HEK293 (cell line): ENCODE data around the gene CCDC40.

Source experiments
- GLIS2 ChIP-seq: fragments of 450-650 bp; formaldehyde crosslinking; IDR thresholded peaks from 2 replicates; pipeline ENCODE4 v1.5.1; 2016; ENCODE audit warnings: missing biosample characterization, missing genetic modification characterization
- IKZF3 ChIP-seq: fragments of 450-650 bp; IDR thresholded peaks from 2 replicates; pipeline ENCODE4 v1.5.0; 2018; ENCODE audit warnings: missing biosample characterization, mild to moderate bottlenecking, missing genetic modification characterization, moderate library complexity
- PRDM1 ChIP-seq: fragments of 450-650 bp; formaldehyde crosslinking; IDR thresholded peaks from 2 replicates; pipeline ENCODE4; 2016; ENCODE audit warnings: missing biosample characterization, missing genetic modification characterization
- SP2 ChIP-seq: fragments of 450-650 bp; formaldehyde crosslinking; IDR thresholded peaks from 2 replicates; pipeline ENCODE4 v1.5.1; 2016; ENCODE audit warnings: missing biosample characterization, missing genetic modification characterization
- TRIM28 ChIP-seq: IDR thresholded peaks from 2 replicates; pipeline ENCODE4 v1.6.1; 2011; ENCODE audit warnings: low read length, control low read depth, borderline replicate concordance
- ZBTB8A ChIP-seq: fragments of 450-650 bp; formaldehyde crosslinking; IDR thresholded peaks from 2 replicates; pipeline ENCODE4 v1.5.1; 2016; ENCODE audit warnings: missing biosample characterization, missing genetic modification characterization
- ZNF280C ChIP-seq: fragments of 450-650 bp; formaldehyde crosslinking; IDR thresholded peaks from 2 replicates; pipeline ENCODE4 v1.5.1; 2016; ENCODE audit warnings: missing biosample characterization, missing genetic modification characterization
- ZNF423 ChIP-seq: fragments of 450-650 bp; formaldehyde crosslinking; IDR thresholded peaks from 2 replicates; pipeline ENCODE4 v1.5.1; 2016; ENCODE audit warnings: missing biosample characterization, missing genetic modification characterization
- ZNF48 ChIP-seq: fragments of 450-650 bp; formaldehyde crosslinking; IDR thresholded peaks from 2 replicates; pipeline ENCODE4 v1.5.1; 2016; ENCODE audit warnings: missing biosample characterization, missing genetic modification characterization
- ZNF544 ChIP-seq: fragments of 450-650 bp; formaldehyde crosslinking; IDR thresholded peaks from 2 replicates; pipeline ENCODE4 v1.5.0; 2017; ENCODE audit warnings: missing biosample characterization, missing genetic modification characterization
- ZNF561 ChIP-seq: fragments of 450-650 bp; IDR thresholded peaks from 2 replicates; pipeline ENCODE4 v1.5.1; 2018; ENCODE audit warnings: missing biosample characterization, missing genetic modification characterization, borderline replicate concordance
- ZNF629 ChIP-seq: fragments of 450-650 bp; formaldehyde crosslinking; IDR thresholded peaks from 2 replicates; pipeline ENCODE4 v1.5.1; 2017; ENCODE audit warnings: missing biosample characterization, missing genetic modification characterization
- ZNF768 ChIP-seq: fragments of 450-650 bp; formaldehyde crosslinking; IDR thresholded peaks from 2 replicates; pipeline ENCODE4 v1.5.1; 2018; ENCODE audit warnings: missing biosample characterization, mild to moderate bottlenecking, missing genetic modification characterization
- ZSCAN23 ChIP-seq: fragments of 450-650 bp; formaldehyde crosslinking; IDR thresholded peaks from 2 replicates; pipeline ENCODE4 v1.5.1; 2016; ENCODE audit warnings: missing biosample characterization, missing genetic modification characterization
- TF ChIP-seq, protein P1 (sequence below): fragments of 450-650 bp; formaldehyde crosslinking; IDR thresholded peaks from 2 replicates; pipeline ENCODE4 v1.5.1; 2017; ENCODE audit warnings: missing biosample characterization, missing genetic modification characterization
- TF ChIP-seq, protein P2 (sequence below): fragments of 450-650 bp; formaldehyde crosslinking; IDR thresholded peaks from 2 replicates; pipeline ENCODE4 v1.5.1; 2016; ENCODE audit warnings: missing biosample characterization, missing genetic modification characterization, borderline replicate concordance
- TF ChIP-seq, protein P3 (sequence below): fragments of 450-650 bp; formaldehyde crosslinking; optimal IDR thresholded peaks from 2 replicates; pipeline ENCODE3; 2016; ENCODE audit warnings: missing biosample characterization, mild to moderate bottlenecking, missing genetic modification characterization
- TF ChIP-seq, protein P4 (sequence below): fragments of 450-650 bp; IDR thresholded peaks from 2 replicates; pipeline ENCODE4 v1.5.1; 2018; ENCODE audit warnings: missing biosample characterization, mild to moderate bottlenecking, missing genetic modification characterization
- TF ChIP-seq, protein P5 (sequence below): fragments of 450-650 bp; formaldehyde crosslinking; IDR thresholded peaks from 2 replicates; pipeline ENCODE4 v1.5.1; 2016; ENCODE audit warnings: missing biosample characterization, missing genetic modification characterization

Gene CCDC40

DNA sequence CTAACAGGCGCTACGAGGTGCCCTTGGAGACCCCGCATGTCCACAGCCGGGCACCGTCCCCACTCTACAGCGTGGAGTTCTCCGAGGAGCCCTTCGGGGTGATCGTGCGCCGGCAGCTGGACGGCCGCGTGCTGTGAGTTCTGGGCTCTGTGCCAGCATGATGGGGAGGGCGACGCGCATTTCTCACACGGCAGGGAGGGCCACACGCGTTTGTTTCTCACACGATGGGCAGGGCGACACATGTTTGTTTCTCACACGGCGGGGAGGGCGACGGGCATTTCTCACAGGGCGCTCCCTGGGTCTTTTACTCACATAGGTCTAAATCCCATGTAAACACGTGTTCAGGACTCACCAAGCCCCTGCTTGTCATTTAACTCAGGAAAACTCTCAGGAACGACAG, 69.3 kb downstream of the CCDC40 start (continued):
- TF ChIP-seq, protein P1, sequence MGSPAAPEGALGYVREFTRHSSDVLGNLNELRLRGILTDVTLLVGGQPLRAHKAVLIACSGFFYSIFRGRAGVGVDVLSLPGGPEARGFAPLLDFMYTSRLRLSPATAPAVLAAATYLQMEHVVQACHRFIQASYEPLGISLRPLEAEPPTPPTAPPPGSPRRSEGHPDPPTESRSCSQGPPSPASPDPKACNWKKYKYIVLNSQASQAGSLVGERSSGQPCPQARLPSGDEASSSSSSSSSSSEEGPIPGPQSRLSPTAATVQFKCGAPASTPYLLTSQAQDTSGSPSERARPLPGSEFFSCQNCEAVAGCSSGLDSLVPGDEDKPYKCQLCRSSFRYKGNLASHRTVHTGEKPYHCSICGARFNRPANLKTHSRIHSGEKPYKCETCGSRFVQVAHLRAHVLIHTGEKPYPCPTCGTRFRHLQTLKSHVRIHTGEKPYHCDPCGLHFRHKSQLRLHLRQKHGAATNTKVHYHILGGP (tag by site-specific recombination) = no peak
- TF ChIP-seq IKZF3 (tag by site-specific recombination) = no peak
- TF ChIP-seq ZNF423 (tag by site-specific recombination) = no peak
- TF ChIP-seq ZNF544 (tag by site-specific recombination) = no peak
- TF ChIP-seq ZNF561 = no peak
- TF ChIP-seq SP2 = no peak
- TF ChIP-seq, protein P2, sequence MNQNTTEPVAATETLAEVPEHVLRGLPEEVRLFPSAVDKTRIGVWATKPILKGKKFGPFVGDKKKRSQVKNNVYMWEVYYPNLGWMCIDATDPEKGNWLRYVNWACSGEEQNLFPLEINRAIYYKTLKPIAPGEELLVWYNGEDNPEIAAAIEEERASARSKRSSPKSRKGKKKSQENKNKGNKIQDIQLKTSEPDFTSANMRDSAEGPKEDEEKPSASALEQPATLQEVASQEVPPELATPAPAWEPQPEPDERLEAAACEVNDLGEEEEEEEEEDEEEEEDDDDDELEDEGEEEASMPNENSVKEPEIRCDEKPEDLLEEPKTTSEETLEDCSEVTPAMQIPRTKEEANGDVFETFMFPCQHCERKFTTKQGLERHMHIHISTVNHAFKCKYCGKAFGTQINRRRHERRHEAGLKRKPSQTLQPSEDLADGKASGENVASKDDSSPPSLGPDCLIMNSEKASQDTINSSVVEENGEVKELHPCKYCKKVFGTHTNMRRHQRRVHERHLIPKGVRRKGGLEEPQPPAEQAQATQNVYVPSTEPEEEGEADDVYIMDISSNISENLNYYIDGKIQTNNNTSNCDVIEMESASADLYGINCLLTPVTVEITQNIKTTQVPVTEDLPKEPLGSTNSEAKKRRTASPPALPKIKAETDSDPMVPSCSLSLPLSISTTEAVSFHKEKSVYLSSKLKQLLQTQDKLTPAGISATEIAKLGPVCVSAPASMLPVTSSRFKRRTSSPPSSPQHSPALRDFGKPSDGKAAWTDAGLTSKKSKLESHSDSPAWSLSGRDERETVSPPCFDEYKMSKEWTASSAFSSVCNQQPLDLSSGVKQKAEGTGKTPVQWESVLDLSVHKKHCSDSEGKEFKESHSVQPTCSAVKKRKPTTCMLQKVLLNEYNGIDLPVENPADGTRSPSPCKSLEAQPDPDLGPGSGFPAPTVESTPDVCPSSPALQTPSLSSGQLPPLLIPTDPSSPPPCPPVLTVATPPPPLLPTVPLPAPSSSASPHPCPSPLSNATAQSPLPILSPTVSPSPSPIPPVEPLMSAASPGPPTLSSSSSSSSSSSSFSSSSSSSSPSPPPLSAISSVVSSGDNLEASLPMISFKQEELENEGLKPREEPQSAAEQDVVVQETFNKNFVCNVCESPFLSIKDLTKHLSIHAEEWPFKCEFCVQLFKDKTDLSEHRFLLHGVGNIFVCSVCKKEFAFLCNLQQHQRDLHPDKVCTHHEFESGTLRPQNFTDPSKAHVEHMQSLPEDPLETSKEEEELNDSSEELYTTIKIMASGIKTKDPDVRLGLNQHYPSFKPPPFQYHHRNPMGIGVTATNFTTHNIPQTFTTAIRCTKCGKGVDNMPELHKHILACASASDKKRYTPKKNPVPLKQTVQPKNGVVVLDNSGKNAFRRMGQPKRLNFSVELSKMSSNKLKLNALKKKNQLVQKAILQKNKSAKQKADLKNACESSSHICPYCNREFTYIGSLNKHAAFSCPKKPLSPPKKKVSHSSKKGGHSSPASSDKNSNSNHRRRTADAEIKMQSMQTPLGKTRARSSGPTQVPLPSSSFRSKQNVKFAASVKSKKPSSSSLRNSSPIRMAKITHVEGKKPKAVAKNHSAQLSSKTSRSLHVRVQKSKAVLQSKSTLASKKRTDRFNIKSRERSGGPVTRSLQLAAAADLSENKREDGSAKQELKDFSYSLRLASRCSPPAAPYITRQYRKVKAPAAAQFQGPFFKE (tag by site-specific recombination) = no peak
- TF ChIP-seq, protein P3, sequence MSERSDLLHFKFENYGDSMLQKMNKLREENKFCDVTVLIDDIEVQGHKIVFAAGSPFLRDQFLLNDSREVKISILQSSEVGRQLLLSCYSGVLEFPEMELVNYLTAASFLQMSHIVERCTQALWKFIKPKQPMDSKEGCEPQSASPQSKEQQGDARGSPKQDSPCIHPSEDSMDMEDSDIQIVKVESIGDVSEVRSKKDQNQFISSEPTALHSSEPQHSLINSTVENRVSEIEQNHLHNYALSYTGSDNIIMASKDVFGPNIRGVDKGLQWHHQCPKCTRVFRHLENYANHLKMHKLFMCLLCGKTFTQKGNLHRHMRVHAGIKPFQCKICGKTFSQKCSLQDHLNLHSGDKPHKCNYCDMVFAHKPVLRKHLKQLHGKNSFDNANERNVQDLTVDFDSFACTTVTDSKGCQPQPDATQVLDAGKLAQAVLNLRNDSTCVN (tag by site-specific recombination) = peak; percentile 22
- no peak for TF ChIP-seq ZNF280C (tag by site-specific recombination)
- TF ChIP-seq, protein P4, sequence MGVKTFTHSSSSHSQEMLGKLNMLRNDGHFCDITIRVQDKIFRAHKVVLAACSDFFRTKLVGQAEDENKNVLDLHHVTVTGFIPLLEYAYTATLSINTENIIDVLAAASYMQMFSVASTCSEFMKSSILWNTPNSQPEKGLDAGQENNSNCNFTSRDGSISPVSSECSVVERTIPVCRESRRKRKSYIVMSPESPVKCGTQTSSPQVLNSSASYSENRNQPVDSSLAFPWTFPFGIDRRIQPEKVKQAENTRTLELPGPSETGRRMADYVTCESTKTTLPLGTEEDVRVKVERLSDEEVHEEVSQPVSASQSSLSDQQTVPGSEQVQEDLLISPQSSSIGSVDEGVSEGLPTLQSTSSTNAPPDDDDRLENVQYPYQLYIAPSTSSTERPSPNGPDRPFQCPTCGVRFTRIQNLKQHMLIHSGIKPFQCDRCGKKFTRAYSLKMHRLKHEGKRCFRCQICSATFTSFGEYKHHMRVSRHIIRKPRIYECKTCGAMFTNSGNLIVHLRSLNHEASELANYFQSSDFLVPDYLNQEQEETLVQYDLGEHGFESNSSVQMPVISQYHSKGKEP = no peak
- no peak for TF ChIP-seq ZSCAN23
- TF ChIP-seq ZNF768 (tag by site-specific recombination) = no peak
- peak; percentile 65 for TF ChIP-seq GLIS2 (tag by site-specific recombination)
- no peak for TF ChIP-seq TRIM28
- TF ChIP-seq ZBTB8A (tag by site-specific recombination) = peak; percentile 56
- no peak for TF ChIP-seq PRDM1 (tag by site-specific recombination)
- no peak for TF ChIP-seq ZNF629 (tag by site-specific recombination)
- TF ChIP-seq, protein P5, sequence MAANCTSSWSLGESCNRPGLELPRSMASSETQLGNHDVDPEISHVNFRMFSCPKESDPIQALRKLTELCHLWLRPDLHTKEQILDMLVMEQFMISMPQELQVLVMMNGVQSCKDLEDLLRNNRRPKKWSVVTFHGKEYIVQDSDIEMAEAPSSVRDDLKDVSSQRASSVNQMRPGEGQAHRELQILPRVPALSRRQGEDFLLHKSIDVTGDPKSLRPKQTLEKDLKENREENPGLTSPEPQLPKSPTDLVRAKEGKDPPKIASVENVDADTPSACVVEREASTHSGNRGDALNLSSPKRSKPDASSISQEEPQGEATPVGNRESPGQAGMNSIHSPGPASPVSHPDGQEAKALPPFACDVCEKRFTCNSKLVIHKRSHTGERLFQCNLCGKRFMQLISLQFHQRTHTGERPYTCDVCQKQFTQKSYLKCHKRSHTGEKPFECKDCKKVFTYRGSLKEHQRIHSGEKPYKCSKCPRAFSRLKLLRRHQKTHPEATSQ = no peak
- TF ChIP-seq ZNF48 (tag by site-specific recombination) = no peak
